ENCODE data around the gene DNAL4. TPM values are rescaled to one million over a fixed set of nuclear protein-coding genes. Genes with fewer than 3 reads are reported as not detected.

DNAL4 gene
- total and polyA plus RNA-seq, 2 of the 4 experiments (the other 2 are of a cell fraction), result 6.1 to 12.1 TPM

GRCh38 chr22:38832005-38832978 is 38.3 kb upstream of the DNAL4 start (continued):
- TF ChIP-seq BHLHE40 (IDR thresholded peaks at IDR 0.05; ENCODE audit: low read depth, low read length), result no peak
- TF ChIP-seq MAFK (IDR thresholded peaks at IDR 0.05; ENCODE audit: low read depth, low read length), result no peak

GRCh38 chr22:38831166-38831945 is 37.4 kb upstream of the DNAL4 start:
- H2BK20ac ChIP-seq (ENCODE audit: low read depth, low read length), result no peak overlapping the region
- no peak overlapping the region for H2BK15ac ChIP-seq (ENCODE audit: low read depth, low read length)
- no peak overlapping the region for H3K9ac ChIP-seq (ENCODE audit: low read depth, low read length)
- 100% methylated on average over 4 of the region's 16 CpGs; no CpG with 5 or more reads in 1 of the 2 experiments for WGBS, 2 experiments (ENCODE audit: extremely low coverage in 2 of 2, insufficient read length in 1 of 2)
- H4K8ac ChIP-seq (ENCODE audit: low read depth in 2 of 2, low read length in 2 of 2), result no peak overlapping the region
- intact Hi-C loops (cut with micrococcal nuclease) (no loop called here), dilution Hi-C loops (cut with HindIII; ENCODE audit: low sequenced_read_pairs, unreplicated experiment) (no loop called here), in situ Hi-C loops (cut with MboI; ENCODE audit: low sequenced_read_pairs) (no loop called here)
- H2AK5ac ChIP-seq (ENCODE audit: low read depth, low read length), result no peak overlapping the region
- no peak overlapping the region for H3K4me3 ChIP-seq (ENCODE audit: insufficient read depth, low read depth, low read length)
- no peaks in the 10 kb centered on the region; the same call in 1 of the 2 replicates for H4K20me1 ChIP-seq (ENCODE audit: insufficient read depth, low read length)
- POLR2A ChIA-PET (ENCODE audit: unreplicated experiment), result interaction anchor here (0.6 kb wide), 1 partner anchor 29 kb away, joined by 3 read pairs; no protein-coding TSS in a partner anchor
- BruUV-seq (replicated peaks), result no TSS peak
- no peak overlapping the region for H3K4ac ChIP-seq (ENCODE audit: low read depth, low read length)
- H4K91ac ChIP-seq (ENCODE audit: insufficient read depth, low read depth, low read length), result no peak overlapping the region
- H4K5ac ChIP-seq (ENCODE audit: low read depth, low read length), result no peak overlapping the region
- no peak overlapping the region for H3K56ac ChIP-seq (ENCODE audit: extremely low read depth, insufficient read depth, low read length)
- DNase-seq, result peak; percentile 60
- CTCF ChIA-PET, result interaction anchor here (0.5 kb wide), 1 partner anchor 173 kb away, joined by 3 read pairs; no protein-coding TSS in a partner anchor
- no peak overlapping the region for H2AK9ac ChIP-seq (replicated peaks; ENCODE audit: low read depth, low read length, poor library complexity)
- no peak overlapping the region for H2BK120ac ChIP-seq (ENCODE audit: low read depth, low read length)
- H3K9me3 ChIP-seq (ENCODE audit: control insufficient read depth, insufficient read depth, low read length), result no peaks in the 10 kb centered on the region
- H3K27me3 ChIP-seq (ENCODE audit: control insufficient read depth, insufficient read depth, low read length), result no peaks in the 10 kb centered on the region
- no peaks in the 10 kb centered on the region for H3K36me3 ChIP-seq (ENCODE audit: control insufficient read depth, insufficient read depth, low read length)
- TF ChIP-seq CEBPB (IDR thresholded peaks at IDR 0.05; ENCODE audit: low read depth, low read length) (peak; percentile 80), FOS (IDR thresholded peaks at IDR 0.05; ENCODE audit: low read depth, low read length) (0 out of 2 replicates have a peak, but pooled peaks have one; percentile 20), RCOR1 (IDR thresholded peaks at IDR 0.05; ENCODE audit: insufficient replicate concordance, low read length) (peak; percentile 20), ELK1 (IDR thresholded peaks at IDR 0.05; ENCODE audit: borderline replicate concordance, low read depth, low read length) (no peak)
- no peak overlapping the region for H3K14ac ChIP-seq (replicated peaks; ENCODE audit: low read depth, low read length)
- ATAC-seq (ENCODE audit: low read depth), result peak; percentile 62
- H3K27ac ChIP-seq (ENCODE audit: insufficient read depth, low read length), result no peak overlapping the region
- H2AFZ ChIP-seq (replicated peaks; ENCODE audit: low read length, poor library complexity), result no peak overlapping the region
- peaks cover 2% of the 10 kb centered on the region; the same call in 1 of the 2 replicates for H3K4me1 ChIP-seq (ENCODE audit: control insufficient read depth, insufficient read depth, low read length)
- no peaks in the 10 kb centered on the region for H3K9me1 ChIP-seq (ENCODE audit: insufficient read depth, low read length)
- H3K79me1 ChIP-seq (ENCODE audit: low read depth in 1 of 2, low read length in 2 of 2), result no peaks in the 10 kb centered on the region
- no peak overlapping the region for H3K4me2 ChIP-seq (ENCODE audit: low read depth, low read length)
- H3K18ac ChIP-seq (ENCODE audit: low read depth, low read length), result no peak overlapping the region
- no peak overlapping the region for H3K23ac ChIP-seq (ENCODE audit: low read depth, low read length)
- H2BK5ac ChIP-seq (ENCODE audit: low read depth, low read length, poor library complexity, severe bottlenecking), result no peak overlapping the region
